Tibial artery (tissue), 4 donors: ENCODE results near the gene PSMB1.
"Not testable (repeated sequence)": the region's sequence is repeated elsewhere in the genome, so short reads cannot be mapped to it uniquely, and the experiment has no call there.

Experiments used
- DNase-seq, 2 donors: peaks; one replicate each; pipeline ENCODE4 v3.0.0-alpha.2; 2019
- H3K27ac ChIP-seq, 2 donors: fragments of 200-600 bp; sonication (generic) in 1 of 2; 1 replicate in 1 of 2; 2 replicates in 1 of 2; pipeline ENCODE4 v1.5.1; 2018 to 2019; ENCODE audit warnings: mild to moderate bottlenecking in 1 of 2
- H3K27me3 ChIP-seq, 2 donors: fragments of 200-600 bp; sonication (generic) in 1 of 2; one replicate each; pipeline versions ENCODE4 v1.5.1 to v1.6.0; 2016 to 2019
- H3K36me3 ChIP-seq, 3 donors: fragments of 200-600 bp; sonication (generic) in 2 of 3; one replicate each; pipeline ENCODE4 v1.5.1; 2016 to 2019; ENCODE audit warnings: mild to moderate bottlenecking in 2 of 3
- H3K4me1 ChIP-seq, 4 donors: fragments of 200-600 bp; sonication (generic) in 2 of 4; 1 replicate in 3 of 4; 2 replicates in 1 of 4; pipeline ENCODE4 v1.5.1; 2016 to 2019
- H3K4me3 ChIP-seq, 2 donors: fragments of 200-600 bp; sonication (generic) in 1 of 2; 1 replicate in 1 of 2; 2 replicates in 1 of 2; pipeline ENCODE4 v1.5.1; 2018 to 2019; ENCODE audit warnings: mild to moderate bottlenecking in 2 of 2
- H3K9me3 ChIP-seq, 3 donors: fragments of 200-600 bp; sonication (generic) in 1 of 3; one replicate each; pipeline ENCODE4 v1.5.1; 2016 to 2019
- CTCF ChIP-seq, 2 experiments: fragments of 200-600 bp in 1 of 2; fragments of 450-650 bp in 1 of 2; IDR thresholded peaks; one replicate each; pipeline ENCODE4 v1.5.1; 2017 to 2019; ENCODE audit warnings: antibody characterized with exemption in 2 of 2, mild to moderate bottlenecking in 1 of 2, moderate library complexity in 1 of 2
- intact Hi-C: fragments of 100-400 bp; cut with DNase I; formaldehyde crosslinking; loops from one replicate; pipeline ENCODE4 v1.15.0; 2023; ENCODE audit warnings: low total_unique reads

PSMB1 gene

DNA sequence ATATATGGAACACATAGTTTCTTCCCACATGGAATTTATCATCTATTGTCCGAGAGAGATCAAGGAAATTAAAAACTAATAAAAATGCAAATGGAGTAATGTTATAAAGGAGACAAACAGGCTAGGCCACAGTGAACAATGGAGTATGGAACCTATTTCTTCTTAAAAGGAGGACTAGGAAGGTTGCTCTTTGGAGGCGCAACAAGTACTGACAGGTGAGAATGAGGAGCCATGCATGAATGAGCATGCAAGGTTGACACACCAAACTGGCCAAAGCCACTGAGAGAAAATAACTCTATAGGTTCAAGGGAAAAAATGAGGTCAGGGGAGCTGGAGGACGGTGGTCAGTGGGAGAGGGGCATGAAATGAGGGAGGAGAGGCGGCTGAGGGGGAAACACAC is 40.9 kb downstream of the PSMB1 start:
- no peak overlapping the region for H3K4me3 ChIP-seq
- intact Hi-C loops = no loop called here
- H3K27me3 ChIP-seq = no peaks in the 10 kb centered on the region
- no peaks in the 10 kb centered on the region for H3K4me1 ChIP-seq
- no peak for TF ChIP-seq CTCF (IDR thresholded peaks at IDR 0.05)
- DNase-seq = no peak
- H3K27ac ChIP-seq = no peak overlapping the region
- H3K9me3 ChIP-seq = no peaks in the 10 kb centered on the region
- no peaks in the 10 kb centered on the region for H3K36me3 ChIP-seq

DNA sequence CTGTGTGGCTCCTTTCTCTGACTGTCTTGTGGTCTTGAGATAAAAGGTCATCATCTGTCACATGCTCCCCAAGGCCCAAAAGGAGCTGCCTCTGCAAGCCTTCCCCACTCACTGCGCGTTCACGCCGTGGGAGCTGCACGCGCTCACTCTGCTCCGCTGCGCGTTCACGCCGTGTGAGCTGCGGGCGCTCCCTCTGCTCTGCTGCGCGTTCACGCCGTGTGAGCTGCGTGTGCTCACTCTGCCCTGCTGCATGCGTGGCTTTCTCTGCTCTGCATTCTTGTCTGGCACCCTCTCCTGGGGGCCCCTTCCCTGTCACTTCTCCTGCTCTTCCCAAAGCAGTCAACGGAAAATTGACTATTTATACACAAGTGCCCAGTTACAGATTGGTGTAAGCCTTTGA is 42.5 kb downstream of the PSMB1 start:
- H3K36me3 ChIP-seq = no peaks in the 10 kb centered on the region
- H3K4me3 ChIP-seq = no peak overlapping the region
- TF ChIP-seq CTCF (IDR thresholded peaks at IDR 0.05) = no peak
- no peaks in the 10 kb centered on the region for H3K27me3 ChIP-seq
- H3K4me1 ChIP-seq = no peaks in the 10 kb centered on the region
- no peaks in the 10 kb centered on the region for H3K9me3 ChIP-seq
- intact Hi-C loops = no loop called here
- no peak overlapping the region for H3K27ac ChIP-seq
- no peak for DNase-seq

GRCh38 chr6:170509723-170510018 is 43.4 kb downstream of the PSMB1 start:
- no peak for DNase-seq
- intact Hi-C loops = no loop called here
- Histone ChIP-seq H3K9me3 (no peaks in the 10 kb centered on the region), H3K27me3 (no peaks in the 10 kb centered on the region), H3K4me3 (no peak overlapping the region), H3K36me3 (no peaks in the 10 kb centered on the region), H3K27ac (no peak overlapping the region), H3K4me1 (no peaks in the 10 kb centered on the region)
- TF ChIP-seq CTCF (IDR thresholded peaks at IDR 0.05) = no peak

DNA sequence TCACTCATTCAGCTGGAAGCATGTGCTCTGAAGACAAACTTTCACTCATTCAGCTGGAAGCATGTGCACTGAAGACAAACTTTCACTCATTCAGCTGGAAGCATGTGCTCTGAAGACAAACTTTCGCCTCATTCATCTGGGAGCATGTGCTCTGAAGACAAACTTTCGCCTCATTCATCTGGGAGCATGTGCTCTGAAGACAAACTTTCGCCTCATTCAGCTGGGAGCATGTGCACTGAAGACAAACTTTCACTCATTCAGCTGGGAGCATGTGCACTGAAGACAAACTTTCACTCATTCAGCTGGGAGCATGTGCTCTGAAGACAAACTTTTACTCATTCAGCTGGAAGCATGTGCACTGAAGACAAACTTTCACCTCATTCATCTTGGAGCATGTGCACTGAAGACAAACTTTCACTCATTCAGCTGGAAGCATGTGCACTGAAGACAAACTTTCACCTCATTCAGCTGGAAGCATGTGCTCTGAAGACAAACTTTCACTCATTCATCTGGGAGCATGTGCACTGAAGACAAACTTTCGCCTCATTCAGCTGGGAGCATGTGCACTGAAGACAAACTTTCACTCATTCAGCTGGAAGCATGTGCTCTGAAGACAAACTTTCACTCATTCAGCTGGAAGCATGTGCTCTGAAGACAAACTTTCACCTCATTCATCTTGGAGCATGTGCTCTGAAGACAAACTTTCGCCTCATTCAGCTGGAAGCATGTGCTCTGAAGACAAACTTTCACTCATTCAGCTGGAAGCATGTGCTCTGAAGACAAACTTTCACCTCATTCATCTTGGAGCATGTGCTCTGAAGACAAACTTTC is 44.0 kb downstream of the PSMB1 start:
- H3K36me3 ChIP-seq, H3K27ac ChIP-seq, H3K27me3 ChIP-seq, H3K4me1 ChIP-seq, DNase-seq, H3K4me3 ChIP-seq, H3K9me3 ChIP-seq, intact Hi-C loops: not testable (repeated sequence)

- H3K27ac ChIP-seq, H3K36me3 ChIP-seq, H3K4me3 ChIP-seq, H3K27me3 ChIP-seq, H3K4me1 ChIP-seq, intact Hi-C loops, H3K9me3 ChIP-seq, DNase-seq: not testable (repeated sequence)
Measured at GRCh38 chr6:170508275-170508674, 44.8 kb downstream of the PSMB1 start.

GRCh38 chr6:170507728-170508127 is 45.4 kb downstream of the PSMB1 start:
- H3K27me3 ChIP-seq, DNase-seq, H3K4me3 ChIP-seq, H3K27ac ChIP-seq, intact Hi-C loops, H3K36me3 ChIP-seq, H3K4me1 ChIP-seq, H3K9me3 ChIP-seq: not testable (repeated sequence)

- DNase-seq = no peak
- H3K4me3 ChIP-seq = no peak overlapping the region
- H3K4me1 ChIP-seq = no peaks in the 10 kb centered on the region
- no peak overlapping the region for H3K27ac ChIP-seq
- H3K9me3 ChIP-seq = peaks cover 0 to 18% (median 15%) of the 10 kb centered on the region in 3 donors
- no peaks in the 10 kb centered on the region for H3K36me3 ChIP-seq
- H3K27me3 ChIP-seq = peaks cover 0 to under 1% of the 10 kb centered on the region in 2 donors
- TF ChIP-seq CTCF (IDR thresholded peaks at IDR 0.05) = no peak
- intact Hi-C loops = no loop called here
Measured at GRCh38 chr6:170506446-170506845, 46.7 kb downstream of the PSMB1 start.
